DND-41 (cell line): ENCODE results near the gene PCBP4.
A peak's percentile ranks its signal among the peaks of the same experiment; 100 is the strongest.

Experiments used
- EZH2 ChIP-seq: IDR thresholded peaks from 3 replicates; pipeline ENCODE4 v1.6.1; 2012; ENCODE audit warnings: borderline replicate concordance, low read depth, mild to moderate bottlenecking, moderate library complexity, low read length, inconsistent platforms; ENCODE audit not compliant: severe bottlenecking
- TF ChIP-seq, protein P1 (sequence below): IDR thresholded peaks from 2 replicates; pipeline ENCODE4 v1.5.1; 2012; ENCODE audit warnings: borderline replicate concordance, low read length, moderate library complexity, mild to moderate bottlenecking; ENCODE audit not compliant: poor library complexity, severe bottlenecking; ENCODE audit errors: extremely low read depth

DNA sequence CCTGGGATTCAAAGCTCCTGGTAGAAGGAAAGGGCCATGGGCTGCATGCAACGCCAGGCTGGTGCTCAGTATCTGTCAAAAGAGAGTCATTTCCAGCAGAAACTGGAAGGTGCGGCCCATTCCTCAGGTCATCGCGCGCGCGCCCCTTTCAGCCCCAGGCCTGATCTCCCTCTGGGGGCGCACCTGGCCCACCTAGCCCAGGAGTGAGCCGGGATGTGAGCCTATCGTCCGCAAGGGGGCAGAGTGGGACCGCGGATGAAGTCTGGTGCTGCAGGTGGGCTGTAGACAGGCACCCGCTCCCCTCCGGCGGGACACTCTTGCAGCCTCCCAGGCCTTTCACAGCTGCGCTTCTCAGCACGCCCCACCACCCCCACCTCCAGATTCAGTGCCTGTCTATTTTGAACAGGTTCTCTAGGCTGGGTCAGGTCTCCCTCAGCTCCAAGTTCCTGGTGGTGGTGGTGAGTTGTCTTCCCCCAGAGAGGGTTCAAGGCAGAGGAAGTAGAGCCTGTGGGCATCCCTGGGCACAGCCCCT, 34.3 kb upstream of the PCBP4 start:
- TF ChIP-seq, protein P1, sequence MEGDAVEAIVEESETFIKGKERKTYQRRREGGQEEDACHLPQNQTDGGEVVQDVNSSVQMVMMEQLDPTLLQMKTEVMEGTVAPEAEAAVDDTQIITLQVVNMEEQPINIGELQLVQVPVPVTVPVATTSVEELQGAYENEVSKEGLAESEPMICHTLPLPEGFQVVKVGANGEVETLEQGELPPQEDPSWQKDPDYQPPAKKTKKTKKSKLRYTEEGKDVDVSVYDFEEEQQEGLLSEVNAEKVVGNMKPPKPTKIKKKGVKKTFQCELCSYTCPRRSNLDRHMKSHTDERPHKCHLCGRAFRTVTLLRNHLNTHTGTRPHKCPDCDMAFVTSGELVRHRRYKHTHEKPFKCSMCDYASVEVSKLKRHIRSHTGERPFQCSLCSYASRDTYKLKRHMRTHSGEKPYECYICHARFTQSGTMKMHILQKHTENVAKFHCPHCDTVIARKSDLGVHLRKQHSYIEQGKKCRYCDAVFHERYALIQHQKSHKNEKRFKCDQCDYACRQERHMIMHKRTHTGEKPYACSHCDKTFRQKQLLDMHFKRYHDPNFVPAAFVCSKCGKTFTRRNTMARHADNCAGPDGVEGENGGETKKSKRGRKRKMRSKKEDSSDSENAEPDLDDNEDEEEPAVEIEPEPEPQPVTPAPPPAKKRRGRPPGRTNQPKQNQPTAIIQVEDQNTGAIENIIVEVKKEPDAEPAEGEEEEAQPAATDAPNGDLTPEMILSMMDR, result peak; percentile 99
- TF ChIP-seq EZH2, result no peak
